ENCODE measurements around the gene SEC31A.

Gene SEC31A

GRCh38 chr4:82773057-82773456 is 117.9 kb downstream of the SEC31A start:
- DNase-seq (ENCODE audit: low read depth in 2 of 2) = no peak

- DNase-seq (ENCODE audit: low read depth in 2 of 2) = no peak
Observed at GRCh38 chr4:82770607-82771006, 120.3 kb downstream of the SEC31A start.
